ENCODE data around the gene VPS16.
"Not testable (repeated sequence)": the region's sequence is repeated elsewhere in the genome, so short reads cannot be mapped to it uniquely, and the experiment has no call there.

Gene VPS16

GRCh38 chr20:2872459-2873009 lies 32.0 kb downstream of the VPS16 start:
- DNase-seq, result peak; percentile 77

GRCh38 chr20:2873010-2873746 lies 32.6 kb downstream of the VPS16 start, which contains the start of gene PTPRA:
Gene PTPRA, plus strand, starts transcription at chr20:2873481. Its CDS starts 90,797 bp downstream, at chr20:2964278.
- DNase-seq, result peak; percentile 94

GRCh38 chr20:2873747-2874041 lies 33.1 kb downstream of the VPS16 start:
- no peak for DNase-seq

GRCh38 chr20:2874456-2874855 lies 33.9 kb downstream of the VPS16 start:
- DNase-seq, result no peak

- no peak for DNase-seq
Measured at GRCh38 chr20:2875690-2876203, 35.2 kb downstream of the VPS16 start.

GRCh38 chr20:2878515-2878914 lies 38.0 kb downstream of the VPS16 start:
- DNase-seq, result no peak

GRCh38 chr20:2879146-2879545 lies 38.6 kb downstream of the VPS16 start:
- DNase-seq, result no peak

- DNase-seq, result no peak
Measured at GRCh38 chr20:2880650-2881049, 40.1 kb downstream of the VPS16 start.

GRCh38 chr20:2883726-2884637 lies 43.4 kb downstream of the VPS16 start:
- no peak for DNase-seq

GRCh38 chr20:2887715-2888114 lies 47.2 kb downstream of the VPS16 start:
- DNase-seq, result no peak

GRCh38 chr20:2888224-2888955 lies 47.8 kb downstream of the VPS16 start:
- no peak for DNase-seq

GRCh38 chr20:2889209-2889608 lies 48.7 kb downstream of the VPS16 start:
- DNase-seq, result no peak

- no peak for DNase-seq
Measured at GRCh38 chr20:2889797-2890196, 49.3 kb downstream of the VPS16 start.

GRCh38 chr20:2890742-2891141 lies 50.2 kb downstream of the VPS16 start:
- no peak for DNase-seq

- DNase-seq, result no peak
Measured at GRCh38 chr20:2891343-2891742, 50.8 kb downstream of the VPS16 start.

GRCh38 chr20:2892376-2892775 lies 51.8 kb downstream of the VPS16 start:
- DNase-seq, result no peak

GRCh38 chr20:2894221-2894620 lies 53.7 kb downstream of the VPS16 start:
- DNase-seq, result no peak

- DNase-seq, result not testable (repeated sequence)
Measured at GRCh38 chr20:2895154-2895553, 54.6 kb downstream of the VPS16 start.

- no peak for DNase-seq
Measured at GRCh38 chr20:2899243-2899642, 58.7 kb downstream of the VPS16 start.

GRCh38 chr20:2900845-2901592 lies 60.5 kb downstream of the VPS16 start:
- DNase-seq, result no peak

- DNase-seq, result peak; percentile 28
Measured at GRCh38 chr20:2902291-2902690, 61.7 kb downstream of the VPS16 start.

- DNase-seq, result no peak
Measured at GRCh38 chr20:2902818-2903217, 62.3 kb downstream of the VPS16 start.

Measured in midbrain (tissue), 1 donor.